SIG-M5 treated with dmso at 0.1 percent for 504 hours (cell line): ENCODE measurements around the gene NAA25.

ENCODE experiments used
- DNase-seq: peaks from one replicate; lab custom pipeline; 2025; ENCODE audit not compliant: unreplicated experiment; lab: John Stamatoyannopoulos, UW

NAA25 gene

DNA sequence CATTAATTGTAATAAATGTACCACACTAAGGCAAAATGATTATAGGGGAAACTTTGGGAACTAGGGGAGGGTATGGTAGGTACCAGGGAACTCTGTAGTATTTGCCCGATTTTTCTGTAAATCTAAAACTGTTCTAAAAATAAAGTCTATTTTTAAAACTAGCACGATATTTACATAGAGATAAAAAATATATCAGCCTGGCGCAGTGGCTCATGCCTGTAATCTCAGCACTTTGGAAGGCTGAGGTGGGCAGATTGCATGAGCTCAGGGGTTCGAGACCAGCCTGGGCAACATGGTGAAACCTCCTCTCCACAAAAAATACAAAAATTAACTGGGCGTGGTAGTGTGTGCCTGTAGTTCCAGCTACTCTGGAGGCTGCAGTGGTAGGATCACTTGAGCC is 128.0 kb downstream of the NAA25 start:
- no peak for DNase-seq

GRCh38 chr12:111978545-111978944 is 130.0 kb downstream of the NAA25 start:
- DNase-seq = no peak

DNA sequence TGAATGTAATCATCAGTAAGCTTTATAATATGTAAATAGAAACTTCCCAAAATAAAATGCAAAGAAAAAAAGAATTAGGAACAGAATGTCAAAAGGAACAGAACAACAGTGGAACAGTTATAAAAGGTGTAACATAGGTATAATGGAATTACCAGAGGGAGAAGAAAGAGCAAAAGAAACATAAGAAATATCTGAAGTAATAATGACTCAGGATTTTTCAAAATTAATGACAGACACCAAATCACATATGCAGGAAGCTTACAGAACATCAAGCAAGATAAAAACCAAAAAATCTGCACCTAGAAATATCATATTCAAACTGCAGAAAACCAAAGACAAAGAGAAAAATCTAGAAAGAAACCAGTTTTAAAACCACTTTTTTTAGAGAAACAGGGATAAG is 131.7 kb downstream of the NAA25 start:
- no peak for DNase-seq
